ENCODE results near the gene MSTN.
A peak's percentile ranks its signal among the peaks of the same experiment; 100 is the strongest.

The MSTN gene

DNA sequence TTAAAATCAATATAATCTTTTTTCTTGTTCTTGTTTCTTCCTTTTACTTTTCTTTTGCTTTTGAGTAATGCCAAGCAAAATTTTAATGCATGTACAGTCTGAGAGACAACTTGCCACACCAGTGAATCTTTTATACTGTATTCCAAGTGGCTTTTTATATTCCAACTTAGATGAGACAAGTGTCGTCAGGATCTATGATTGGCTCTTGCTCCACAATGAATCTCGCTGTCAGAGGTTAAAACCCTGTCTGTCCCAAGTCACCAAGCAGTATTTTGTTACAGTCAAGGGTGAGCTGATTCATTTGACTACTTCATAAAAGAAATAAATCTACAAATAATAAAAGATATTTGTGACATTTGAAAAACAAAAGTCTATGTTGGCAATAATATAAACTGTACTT, at the start of gene MSTN:
MSTN (minus strand) TSS at position 129 of the 400 bp plus-strand sequence. CDS start 133 bp downstream, outside the sequence.
- DNase-seq (ENCODE audit: low read depth): no peak

DNA sequence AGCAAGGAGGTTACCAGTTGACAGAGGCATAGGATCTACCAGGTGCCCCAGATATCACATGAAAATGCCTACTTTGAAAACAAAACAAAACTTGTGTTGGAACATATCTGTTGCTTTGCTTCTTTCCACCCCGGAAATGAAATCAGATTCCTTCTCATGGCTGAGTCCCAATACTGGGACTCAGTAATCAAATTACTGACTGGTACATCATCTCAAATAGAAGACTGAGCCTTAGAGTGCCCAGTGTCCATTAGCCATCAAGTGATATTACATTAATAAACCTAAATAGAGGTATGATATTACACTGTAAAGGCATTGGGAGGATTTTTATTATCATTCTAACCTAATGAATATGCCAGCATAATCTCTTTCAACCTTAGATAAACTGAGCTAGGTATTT, 48.6 kb upstream of the MSTN start:
- DNase-seq (ENCODE audit: low read depth): no peak

DNA sequence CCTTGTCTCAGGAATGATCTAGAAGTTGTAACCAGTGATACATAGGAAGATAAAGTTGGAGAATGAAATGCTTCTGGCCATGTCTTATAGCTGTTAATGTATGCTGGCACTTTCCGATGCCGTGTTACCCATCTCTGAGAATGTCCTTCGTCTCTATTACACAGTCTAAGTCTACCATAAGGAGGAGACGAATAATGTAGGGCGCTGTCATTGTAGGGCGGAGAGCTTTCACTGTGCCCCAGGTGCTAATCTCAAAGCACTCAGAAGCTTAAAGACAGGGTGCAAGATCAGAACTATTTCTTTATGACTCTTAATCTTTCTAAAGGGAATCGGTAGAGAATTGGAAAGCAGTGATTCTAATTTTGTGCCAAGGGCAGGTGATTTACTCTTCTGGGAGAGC, 48.2 kb upstream of the MSTN start:
- DNase-seq (ENCODE audit: low read depth): no peak

DNA sequence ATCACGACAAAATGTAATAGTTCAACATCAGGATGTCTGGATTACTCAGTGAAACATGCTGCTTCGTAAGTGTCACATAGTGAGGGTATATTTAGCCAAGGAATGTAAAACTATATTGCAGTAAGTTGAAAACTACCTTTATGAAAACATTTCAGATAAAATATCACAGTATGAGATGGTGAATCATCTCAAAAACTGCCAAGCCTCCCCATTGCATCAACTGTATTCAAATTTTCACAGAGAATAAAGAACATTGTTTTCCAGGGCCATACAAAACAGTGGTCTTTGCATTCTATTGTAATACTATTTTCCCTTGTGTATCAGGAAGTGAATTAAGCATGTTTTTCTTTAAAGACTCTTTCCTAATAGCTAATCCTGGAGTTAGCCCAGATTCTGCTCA, 47.6 kb upstream of the MSTN start:
- no peak for DNase-seq (ENCODE audit: low read depth)

DNA sequence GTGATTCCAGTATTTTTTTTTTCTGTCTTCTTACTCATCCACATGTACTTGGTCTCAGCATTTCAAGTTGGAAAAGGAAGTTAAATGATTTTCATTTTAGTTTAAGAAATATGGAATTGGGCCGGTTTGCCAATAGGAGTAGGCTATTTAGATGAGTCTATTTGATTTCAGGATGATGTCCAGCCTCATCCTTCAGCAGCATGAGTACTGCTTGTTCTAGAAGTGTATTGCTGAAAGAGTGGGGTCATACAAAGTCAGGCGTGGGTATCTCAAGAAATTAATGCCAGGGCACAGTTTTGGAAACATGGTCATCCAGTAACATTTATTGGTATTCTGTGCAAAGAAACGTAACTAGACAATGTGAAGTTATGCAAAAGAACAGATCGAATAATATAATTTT, 44.9 kb upstream of the MSTN start:
- no peak for DNase-seq (ENCODE audit: low read depth)

DNA sequence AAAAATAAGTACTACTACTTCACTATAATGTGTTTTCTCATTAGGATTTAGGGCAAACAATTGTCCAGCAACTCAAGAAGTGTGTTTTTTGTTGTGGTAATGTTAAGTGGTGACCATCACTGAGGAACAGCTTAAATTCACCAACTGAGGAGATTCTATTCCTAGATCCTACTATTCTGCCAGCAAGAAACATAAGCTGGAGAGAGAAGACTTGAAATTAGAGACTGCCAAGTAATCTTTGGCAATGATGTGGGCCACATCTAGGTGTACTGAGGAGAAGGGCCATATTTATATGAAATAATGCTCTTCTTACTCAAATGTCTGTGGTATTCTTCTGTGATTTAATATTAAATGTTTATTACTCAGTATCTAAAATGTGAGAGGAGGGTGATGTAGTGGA, 44.3 kb upstream of the MSTN start:
- no peak for DNase-seq (ENCODE audit: low read depth)

DNA sequence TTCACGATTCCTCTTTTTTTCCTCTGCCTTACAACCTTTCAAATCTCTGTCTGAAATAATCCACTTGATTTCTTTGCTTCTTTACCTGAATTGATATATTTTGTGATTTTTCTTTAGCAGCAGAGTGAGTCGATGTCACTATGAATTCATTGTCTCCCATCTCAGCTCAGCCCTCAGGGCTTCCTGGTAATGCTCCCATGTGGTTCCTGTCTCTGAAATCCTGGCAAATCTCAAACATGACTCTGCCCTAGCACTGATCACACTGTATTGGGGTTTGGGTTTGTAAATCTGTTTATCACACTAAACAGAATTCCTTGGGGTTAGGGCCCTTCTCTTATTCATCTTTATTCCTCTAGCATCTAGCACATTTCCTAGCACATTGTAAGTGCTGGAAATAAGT, 43.0 kb upstream of the MSTN start:
- DNase-seq (ENCODE audit: low read depth): no peak

DNA sequence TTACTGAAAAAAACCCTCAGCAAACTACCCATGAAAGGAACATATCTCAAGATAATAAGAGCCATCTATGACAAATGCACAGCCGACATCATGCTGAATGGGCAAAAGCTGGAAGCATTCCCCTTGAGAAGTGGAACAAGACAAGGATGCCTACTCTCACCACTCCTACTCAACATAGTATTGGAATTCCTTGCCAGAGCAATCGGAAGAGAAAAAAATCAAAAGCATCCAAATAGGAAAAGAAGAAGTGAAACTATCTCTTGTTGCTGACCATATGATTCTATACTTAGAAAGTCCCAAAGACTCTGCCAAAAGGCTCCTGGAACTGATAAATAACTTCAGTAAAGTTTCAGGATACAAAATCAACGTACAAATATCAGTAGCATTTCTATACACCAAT, 40.6 kb upstream of the MSTN start:
- DNase-seq (ENCODE audit: low read depth): no peak

DNA sequence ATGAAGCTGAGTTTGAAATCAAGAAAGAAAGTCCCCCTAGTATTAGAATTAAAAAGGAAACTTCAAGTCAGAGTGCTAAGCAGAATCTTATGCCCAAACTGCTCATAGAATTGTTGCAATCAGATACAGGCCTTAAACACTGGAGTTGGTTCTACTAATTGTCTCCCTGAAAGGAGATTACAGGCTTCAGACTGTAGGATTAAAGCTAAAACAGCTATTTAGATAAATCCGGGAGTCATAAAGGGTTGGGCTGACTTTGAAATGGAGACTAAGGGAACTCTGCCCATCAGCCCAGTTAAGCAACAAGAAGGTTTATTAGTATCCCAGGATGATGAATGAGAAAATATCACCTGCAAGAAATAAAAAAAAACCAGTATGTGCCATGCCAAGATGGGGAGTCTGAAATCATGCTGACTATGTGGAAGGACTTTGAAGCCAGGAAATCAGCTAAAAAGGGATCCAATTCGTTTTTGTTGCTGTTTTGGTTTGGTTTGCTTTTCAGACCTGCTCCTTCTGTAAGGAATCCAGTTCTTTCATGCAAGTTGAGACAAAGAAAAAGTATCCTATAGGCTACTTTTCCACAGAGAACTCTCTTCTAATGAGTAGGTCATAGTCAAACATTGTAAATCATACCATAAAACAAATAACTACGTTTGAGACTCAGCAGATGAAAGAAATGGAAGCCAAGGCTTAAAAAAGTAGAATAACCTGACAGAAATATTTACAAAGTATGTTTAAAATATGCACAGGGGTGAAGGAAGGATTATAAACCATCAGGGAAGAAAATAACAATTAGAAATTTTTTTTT, 37.6 kb upstream of the MSTN start:
- DNase-seq (ENCODE audit: low read depth): no peak

DNA sequence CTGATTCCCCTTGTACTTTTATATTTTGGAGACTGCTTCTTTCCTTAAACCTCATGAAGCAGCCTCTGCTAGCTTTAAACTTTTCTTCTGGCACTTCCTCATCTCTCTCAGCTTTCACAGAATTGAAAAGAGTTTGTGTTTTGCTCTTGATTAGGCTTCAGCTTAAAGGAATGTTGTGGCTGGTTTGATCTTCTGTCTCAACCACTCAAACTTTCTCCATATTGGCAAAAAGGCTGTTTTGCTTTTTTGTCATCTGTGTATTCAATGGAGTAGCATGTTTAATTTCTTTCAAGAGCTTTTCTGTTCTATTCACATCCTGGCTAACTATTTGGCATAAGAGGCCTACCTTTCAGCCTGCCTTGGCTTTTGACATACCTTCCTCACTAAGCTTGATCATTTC, 36.3 kb upstream of the MSTN start:
- DNase-seq (ENCODE audit: low read depth): no peak

DNA sequence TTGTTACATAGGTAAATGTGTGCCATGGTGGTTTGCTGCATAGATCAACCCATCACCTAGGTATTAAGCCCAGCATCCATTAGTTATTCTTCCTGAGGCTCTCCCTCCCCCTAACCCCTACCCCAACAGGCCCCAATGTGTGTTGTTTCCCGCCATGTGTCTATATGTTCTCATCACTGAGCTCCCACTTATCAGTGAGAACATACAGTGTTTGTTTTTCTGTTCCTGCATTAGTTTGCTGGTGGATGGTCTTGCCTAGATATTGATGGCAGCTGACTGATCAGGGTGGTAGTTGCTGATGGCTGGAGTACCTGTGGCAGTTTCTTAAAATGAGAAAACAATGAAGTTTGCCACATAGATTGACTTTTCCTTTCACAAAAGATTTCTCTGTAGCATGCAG, 34.6 kb upstream of the MSTN start:
- no peak for DNase-seq (ENCODE audit: low read depth)

DNA sequence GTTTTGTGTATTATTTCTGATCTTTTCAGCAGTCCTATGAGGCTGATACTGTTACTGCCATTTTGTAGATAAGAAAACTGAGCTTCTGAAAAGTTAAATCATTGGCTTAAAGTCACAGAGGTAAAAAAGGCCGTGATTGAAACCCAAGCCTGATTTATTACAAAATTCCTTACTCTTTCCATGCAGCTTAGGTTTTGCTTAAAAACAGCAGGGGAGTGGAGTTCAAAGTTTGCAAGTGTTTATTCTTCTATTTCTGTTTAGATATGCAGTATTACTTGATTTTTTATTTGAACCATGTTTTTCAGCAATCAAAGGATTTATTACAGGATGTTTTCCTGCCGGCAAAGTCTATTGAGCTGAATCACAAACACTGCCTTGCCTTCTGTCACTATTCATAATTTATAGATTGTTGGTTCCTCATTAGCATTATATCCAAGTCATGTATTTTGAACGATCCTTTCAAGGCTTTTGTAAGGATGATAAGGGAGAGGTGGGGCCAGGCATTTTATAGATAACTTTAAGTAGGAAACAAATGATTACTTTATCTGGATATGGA, 31.9 kb upstream of the MSTN start:
- DNase-seq (ENCODE audit: low read depth): no peak

DNA sequence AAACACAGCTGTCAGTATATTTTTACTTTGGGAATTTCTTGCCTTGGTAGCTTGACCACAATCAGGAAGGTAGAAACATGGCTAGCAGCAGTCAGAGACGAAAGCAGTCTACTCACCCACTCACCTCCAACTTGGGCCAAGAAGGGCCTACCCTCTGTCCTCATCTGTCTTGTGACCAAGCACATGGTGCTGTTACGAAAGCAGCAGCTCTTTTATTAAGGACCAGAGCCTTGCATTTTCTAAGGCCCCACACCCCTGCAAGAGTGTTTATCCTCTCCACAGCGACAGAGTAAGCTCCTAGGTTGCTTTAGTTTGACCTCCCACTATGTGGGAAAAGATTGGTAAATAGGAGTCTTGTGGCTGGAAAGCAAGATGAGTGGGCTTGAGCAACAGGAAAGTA, 31.3 kb upstream of the MSTN start:
- no peak for DNase-seq (ENCODE audit: low read depth)

DNA sequence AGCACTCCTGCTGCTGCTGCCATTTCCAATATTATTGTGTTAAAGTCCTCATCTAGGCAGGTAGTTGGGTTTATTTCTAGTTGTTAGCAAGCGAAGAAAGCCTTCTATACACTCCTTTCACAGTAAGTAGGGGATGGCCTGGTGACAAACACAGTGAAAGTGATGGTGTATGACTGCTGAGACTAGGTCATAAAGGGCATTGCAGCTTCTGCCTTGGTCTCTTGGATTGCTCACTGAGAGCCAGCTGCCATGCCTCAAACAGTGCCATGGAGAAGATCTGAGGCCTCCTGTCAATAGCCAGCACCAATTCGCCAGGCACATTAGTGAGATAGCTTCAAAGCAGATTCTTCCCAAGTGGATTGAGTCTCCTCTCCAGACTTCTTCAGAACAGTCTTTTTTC, 27.6 kb upstream of the MSTN start:
- DNase-seq (ENCODE audit: low read depth): no peak

DNA sequence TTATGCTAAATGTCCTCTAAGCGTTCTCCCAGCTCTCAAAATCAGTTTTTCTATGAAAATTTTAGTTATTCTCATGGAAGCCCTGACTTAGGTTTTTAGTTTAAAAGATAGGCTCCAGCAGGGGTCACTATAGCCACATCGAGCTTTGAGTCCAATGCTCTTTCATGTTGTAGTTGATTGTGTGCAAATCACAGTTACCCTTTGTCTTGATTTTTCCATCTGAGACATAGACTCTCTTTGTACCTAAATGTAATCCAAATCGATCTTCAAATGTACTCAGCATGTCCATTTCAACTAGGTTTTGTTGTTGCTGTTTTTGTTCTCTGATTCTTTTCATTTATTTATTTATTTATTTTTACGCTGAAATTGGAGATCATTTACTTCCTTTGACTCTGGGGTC, 26.4 kb upstream of the MSTN start:
- peak; percentile 30 for DNase-seq (ENCODE audit: low read depth)

DNA sequence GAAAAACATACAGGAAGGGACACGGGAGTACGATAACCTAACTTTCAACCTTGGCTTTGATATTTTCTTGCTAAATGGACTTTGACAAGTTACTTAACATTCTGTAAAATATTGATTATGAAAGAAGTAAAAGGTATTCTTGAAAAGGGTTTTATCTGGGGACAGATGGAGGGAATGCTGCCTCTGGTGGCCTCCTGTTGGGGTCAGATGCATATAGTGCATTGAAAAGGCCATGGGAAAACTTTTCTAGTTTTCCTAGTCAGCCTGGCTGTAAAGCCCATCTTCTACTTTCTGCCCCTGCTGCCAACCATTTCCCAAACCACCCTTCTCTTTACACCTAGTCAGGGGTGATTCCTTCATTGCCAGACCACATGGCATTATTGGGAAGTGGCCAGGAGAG, 22.2 kb upstream of the MSTN start:
- no peak for DNase-seq (ENCODE audit: low read depth)

DNA sequence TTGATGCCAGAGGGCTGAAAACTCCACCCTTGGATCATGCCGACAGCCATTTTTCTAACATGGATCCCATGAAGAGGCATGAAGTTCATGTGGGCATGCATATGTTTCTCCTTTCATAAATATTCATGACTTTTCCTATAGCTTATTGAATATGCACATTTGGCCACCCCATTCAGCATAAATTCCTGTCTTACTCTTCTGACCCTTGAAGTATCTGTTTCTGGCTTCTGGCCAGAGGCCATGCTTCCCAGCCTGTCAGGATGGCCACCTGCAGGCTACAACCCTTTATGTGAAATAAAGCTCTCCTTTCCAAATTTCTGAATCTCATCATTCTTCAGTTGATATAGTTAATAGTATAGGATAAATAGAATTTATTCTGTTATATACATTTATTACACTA, 19.6 kb upstream of the MSTN start:
- no peak for DNase-seq (ENCODE audit: low read depth)

DNA sequence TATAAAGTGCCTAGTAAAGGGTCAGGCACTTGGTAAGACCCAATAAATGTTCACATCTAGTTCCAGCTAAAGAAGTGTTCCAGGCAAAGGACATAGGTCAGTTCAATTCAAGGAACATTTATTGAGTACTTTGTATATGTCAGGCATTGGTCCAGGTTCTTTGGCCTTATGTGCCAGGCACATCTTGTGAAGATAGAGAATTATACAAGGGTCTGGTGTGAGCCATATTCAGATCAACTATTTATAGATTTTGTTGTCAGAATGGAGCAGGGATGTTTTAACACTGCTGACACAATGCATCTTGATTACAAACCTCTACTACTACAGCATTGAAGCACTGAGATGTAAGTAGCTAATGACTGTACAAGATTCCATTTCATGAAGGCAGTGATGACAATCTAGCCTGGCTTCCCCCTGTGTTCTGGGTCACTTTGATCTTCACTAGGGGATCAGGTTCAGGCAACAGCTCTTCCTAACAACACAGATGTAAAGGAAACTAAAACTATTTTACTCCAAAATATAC, 18.1 kb upstream of the MSTN start:
- DNase-seq (ENCODE audit: low read depth): no peak

DNA sequence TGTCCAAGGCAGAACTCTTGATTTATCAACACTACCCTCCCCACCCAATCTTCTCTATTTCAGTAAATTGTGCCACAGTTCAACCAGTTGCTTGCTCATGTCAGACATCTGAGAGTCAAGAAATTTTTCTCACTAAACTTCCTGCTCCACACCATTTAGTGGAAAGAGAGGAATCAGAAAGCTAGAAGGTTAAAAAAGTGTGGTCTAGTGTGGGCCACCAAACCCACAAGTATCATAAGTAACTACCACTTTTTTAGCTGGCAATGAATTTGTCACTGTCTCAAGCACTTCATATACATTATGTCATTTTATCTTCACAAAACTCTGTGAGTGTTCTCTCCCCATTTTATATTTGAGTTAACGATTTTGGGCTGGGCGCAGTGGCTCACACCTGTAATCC, 16.6 kb upstream of the MSTN start:
- no peak for DNase-seq (ENCODE audit: low read depth)

DNA sequence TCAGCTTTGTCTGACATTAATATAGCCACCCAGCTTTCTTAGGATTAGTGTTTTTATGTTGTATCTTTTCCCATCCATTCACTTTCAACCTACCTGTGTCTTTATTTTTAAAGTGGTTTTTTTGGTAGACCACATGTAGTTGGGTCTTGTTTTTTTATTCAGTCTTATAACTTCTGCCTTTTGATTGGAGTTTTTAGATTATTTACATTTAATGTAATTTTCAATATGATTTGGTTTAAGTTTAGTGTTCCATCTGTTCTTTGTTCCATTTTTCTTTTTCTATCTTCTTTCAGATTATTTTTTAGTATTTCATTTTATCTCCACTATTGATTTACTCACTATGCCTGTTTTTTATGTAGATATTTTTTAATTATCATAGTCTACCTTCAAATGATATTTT, 13.1 kb upstream of the MSTN start:
- no peak for DNase-seq (ENCODE audit: low read depth)

DNA sequence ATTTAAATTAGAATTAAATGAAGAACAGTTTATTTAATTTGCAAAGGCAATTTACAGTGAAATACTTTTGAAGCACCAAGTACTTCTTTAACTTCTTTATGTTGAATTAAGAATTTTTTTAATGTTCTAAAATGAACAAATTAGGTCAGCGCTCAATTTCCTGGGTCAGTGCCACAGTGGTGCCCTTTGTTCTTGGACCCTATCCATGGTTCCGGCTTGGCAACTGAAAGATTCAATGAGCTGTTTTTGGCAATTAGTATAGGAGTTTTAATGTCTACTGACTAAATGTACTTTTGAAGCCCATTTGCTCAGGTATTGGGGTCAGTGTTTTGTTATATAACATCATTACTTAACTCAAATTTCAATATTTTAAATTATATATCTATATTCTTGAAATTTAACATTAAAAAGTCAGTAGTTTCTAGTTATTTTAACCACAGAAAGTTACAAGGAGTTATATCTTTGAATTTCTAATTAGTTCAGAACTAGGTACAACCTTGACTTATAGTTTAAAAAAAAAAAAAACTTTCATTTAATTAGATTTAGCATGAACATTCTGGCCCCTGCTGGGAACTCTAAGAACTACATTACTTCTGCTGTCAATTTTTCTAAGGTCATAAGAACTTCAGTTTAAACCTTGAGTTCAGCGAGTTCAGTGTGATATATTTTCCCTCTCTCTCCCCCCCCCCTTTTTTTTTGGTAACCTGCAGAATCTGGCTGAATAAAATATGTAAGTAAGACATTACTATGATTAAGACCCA, 7.6 kb upstream of the MSTN start:
- peak; percentile 39 for DNase-seq (ENCODE audit: low read depth)

DNA sequence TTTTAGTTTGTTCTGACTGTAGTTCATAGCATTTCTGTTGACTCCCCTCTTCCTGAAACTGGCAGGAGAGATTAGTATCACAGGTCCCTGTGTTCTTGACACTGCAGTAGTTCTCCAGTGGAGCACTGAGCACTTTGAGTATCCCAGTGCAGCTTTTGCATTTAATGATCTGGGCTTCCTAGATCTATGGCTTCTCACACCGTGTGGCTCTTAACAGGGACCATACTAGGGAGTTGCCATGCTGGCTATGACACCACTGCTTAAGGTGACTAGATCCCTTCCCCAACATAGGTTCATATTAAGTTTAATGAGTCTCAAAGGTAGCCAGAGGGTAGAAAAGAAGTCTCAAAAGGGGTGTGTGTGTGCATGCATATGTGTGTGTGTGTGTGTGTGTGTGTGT, 6.2 kb upstream of the MSTN start:
- no peak for DNase-seq (ENCODE audit: low read depth)

DNA sequence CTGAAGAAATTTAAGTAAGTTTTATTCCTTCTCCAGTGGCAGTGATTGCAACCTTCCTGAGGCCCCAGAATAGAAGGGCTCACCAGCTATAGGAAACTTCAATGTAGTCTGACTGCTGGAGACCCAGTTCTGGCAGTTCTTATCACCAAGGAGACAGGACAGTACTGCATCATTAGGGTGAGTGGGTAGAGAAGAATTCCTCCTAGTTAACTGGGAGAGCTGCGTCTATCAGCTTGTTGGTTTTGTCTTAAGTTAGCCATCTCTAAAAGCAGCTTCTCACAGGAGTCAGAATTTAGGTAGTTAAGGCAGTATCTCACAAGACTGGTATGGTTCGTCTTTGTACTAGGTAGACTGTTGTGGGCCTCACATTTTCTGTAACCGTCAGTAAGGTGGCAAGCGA, 3.3 kb upstream of the MSTN start:
- no peak for DNase-seq (ENCODE audit: low read depth)
